Activated naive CD4-positive, alpha-beta T cell (primary cell): ENCODE data around the gene IKZF5.
A peak's percentile ranks its signal among the peaks of the same experiment; 100 is the strongest.

Source experiments
- DNase-seq, 4 experiments: peaks; one replicate each; lab custom pipeline; 2025; lab: John Stamatoyannopoulos, UW

IKZF5 gene, protein sequence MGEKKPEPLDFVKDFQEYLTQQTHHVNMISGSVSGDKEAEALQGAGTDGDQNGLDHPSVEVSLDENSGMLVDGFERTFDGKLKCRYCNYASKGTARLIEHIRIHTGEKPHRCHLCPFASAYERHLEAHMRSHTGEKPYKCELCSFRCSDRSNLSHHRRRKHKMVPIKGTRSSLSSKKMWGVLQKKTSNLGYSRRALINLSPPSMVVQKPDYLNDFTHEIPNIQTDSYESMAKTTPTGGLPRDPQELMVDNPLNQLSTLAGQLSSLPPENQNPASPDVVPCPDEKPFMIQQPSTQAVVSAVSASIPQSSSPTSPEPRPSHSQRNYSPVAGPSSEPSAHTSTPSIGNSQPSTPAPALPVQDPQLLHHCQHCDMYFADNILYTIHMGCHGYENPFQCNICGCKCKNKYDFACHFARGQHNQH

DNA sequence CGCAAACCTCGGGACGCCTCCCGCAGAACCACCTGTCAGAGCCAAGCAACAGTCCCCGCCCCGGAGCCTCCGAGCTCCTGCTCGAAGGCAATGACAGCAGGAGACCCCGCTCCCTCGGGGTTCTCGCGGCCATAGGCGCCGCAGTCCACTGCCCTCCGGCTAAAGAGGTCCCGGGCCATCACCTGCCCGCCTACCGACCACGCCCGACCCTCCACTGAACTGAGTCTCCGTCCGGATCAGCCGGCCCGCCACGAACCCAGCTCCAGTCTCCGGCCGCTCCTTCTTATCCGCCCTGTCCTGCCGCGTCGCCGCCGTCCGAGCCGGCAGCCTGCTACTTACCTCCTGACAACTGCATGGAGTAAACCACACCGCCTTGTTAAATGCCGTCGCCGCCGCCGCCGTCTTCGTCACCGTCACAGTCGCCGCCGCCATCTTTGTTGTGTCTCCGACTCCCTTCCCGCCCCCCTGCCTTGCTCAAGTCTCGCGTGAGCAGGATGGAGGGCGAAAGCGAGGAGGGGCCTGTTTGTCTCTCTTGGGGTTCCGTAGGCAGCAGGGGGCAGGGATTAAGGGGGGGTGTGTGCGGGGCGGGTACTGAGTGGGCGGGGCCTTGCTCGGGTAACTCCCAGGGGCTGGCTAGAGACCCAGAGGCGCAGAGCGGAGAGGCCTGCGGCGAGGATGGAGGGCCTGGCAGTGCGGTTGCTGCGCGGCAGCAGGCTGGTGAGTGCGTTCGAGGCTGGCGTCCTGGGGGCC, at the start of gene IKZF5, which contains the start of gene ACADSB:
Gene IKZF5 (minus strand): TSS at position 441 of the 750 bp plus-strand sequence. CDS start 10,170 bp downstream, outside the sequence.
Gene ACADSB (plus strand): TSS at position 652 of the 750 bp plus-strand sequence. CDS start 24 bp downstream, at position 676.
- peak; percentile 85 to 94 (median 90) for DNase-seq

DNA sequence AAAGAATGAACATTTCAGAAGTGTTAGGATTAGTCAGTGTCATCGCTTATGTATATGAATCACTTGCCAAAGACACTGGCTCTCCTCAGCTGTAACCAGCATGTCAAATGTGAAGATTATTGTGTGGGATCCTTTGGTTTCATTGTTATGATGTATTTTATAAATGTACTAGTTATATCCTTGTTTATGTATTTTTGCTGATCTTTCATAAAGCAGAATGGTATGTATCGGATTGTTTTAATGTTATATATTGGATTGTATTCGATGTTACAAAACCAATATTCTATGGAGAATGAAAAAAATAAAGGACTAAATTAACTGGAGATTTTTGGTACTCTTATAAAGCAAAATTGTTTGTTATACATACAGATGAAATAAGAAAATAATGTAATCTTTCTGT, 49.4 kb upstream of the IKZF5 start:
- no peak for DNase-seq

DNA sequence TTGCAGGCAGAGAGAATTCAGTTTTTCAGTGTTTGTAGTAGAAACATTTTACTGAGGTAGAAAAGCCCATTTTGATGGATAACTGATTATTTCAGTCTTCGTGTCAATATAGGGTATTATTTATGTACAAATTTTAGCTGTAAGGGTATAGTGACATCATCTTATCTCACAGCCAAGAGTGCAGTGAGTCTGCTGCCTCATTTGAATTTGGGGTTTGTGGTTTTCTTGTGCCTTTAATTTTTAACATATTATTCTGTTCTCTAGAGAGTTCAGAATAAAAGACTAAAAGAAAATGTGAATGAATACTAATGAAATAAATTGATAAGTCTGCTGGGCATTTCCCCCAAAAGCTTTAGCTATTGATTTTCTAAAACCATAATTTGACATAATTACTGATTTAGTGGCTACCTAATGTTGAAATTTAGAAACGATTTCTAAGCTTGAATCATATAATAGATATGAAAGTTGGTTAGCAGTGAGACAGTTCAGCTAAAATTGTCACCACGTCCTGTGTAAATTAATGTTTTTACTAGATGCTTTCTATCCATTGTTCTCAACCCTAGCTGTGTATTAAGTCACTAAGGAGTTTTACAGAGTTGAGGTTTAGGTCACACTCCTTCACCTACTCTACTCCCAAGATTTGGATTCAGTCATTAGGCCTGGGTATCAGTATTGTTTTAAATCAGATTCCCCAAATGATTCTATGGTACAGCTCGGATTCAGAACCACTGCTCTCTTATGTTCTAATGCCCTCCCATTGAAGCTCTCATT, 37.6 kb upstream of the IKZF5 start:
- DNase-seq: no peak

DNA sequence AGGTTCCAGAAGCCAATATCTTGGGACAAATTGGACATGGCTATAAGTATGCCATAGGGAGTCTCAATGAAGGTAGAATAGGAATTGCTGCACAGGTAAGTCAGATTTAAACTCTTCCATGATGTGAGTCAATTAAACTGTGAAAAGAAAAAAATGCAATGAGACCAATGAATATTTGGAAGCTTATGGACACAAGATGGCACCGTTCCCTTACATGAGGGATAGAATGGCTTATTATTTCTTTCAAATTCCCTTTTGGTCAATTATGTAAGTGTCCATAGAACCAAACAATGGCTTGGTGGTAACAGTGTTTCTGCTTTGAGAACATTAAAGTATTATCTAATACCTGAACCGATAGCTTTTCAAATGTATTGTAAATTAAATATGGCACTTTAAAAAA, 35.8 kb upstream of the IKZF5 start:
- DNase-seq: no peak

DNA sequence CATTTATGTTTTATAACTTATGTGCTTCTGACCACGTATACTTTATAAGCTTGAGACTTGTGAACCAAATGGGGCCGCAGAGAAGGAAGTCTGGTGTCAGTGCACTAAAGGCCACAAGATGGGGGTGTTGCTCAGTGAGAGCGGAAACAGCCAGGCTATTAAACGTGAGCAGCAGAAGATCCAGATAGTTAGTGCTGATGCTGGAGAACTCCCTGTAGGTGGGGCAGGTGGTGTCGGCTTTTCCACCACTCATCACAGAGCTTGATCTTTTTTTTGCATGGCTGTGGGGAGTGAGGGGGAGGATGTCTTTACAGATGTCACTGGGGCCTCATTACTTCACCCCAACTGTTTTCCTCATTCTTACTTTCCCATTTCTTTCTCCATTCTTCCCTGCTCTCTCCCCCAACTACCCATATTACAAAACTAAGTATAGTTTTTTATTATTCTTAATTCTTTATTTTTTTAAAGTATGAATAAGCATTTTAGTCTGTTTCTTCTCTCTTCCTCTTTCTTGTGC, 34.9 kb upstream of the IKZF5 start:
- peak in 2 of 4 experiments; percentile 1 to 19 for DNase-seq

DNA sequence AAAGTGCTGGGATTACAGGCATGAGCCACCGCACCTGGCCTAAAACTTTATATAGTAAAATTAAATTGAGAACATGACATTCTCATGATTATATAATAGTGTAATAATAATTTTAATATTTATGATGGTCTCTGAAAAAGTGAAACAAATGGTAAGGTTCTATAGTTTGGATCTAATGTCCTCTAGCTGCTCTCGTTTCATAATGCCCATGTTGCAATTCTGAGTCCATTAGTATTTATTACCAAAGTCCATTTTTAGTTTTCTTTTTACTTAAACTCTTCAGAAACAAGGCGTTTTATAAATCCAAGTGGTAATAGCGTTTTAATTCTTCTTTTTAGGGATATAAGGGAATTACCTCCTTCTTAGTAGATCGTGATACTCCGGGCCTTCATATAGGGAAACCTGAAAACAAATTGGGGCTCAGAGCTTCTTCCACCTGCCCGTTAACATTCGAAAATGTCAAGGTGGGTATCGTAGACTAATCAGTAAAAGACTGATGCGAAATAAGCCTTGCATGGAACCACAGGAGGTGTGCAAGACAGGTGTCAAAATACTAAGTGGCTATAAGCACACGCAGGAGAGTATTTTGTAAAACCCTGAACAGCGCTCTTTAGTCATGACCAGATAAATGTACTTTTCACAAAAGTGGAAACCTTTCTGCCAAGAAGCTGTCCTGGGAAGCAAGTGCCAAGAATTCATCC, 34.3 kb upstream of the IKZF5 start:
- DNase-seq: no peak

DNA sequence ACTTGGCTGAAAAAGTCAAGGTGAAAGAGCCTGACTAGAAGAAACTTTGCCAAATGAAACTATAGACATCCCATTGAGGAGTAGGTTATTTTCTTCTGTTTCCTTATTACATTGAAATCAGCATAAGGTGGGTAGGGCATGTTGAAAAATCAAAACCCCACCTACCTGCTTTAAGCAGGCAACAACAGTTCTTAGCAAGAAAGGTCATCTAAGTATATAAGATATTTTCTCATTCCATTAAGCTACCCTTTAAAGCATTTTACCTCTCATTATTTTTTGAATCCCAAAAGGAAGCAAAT, 31.0 kb upstream of the IKZF5 start:
- no peak for DNase-seq

DNA sequence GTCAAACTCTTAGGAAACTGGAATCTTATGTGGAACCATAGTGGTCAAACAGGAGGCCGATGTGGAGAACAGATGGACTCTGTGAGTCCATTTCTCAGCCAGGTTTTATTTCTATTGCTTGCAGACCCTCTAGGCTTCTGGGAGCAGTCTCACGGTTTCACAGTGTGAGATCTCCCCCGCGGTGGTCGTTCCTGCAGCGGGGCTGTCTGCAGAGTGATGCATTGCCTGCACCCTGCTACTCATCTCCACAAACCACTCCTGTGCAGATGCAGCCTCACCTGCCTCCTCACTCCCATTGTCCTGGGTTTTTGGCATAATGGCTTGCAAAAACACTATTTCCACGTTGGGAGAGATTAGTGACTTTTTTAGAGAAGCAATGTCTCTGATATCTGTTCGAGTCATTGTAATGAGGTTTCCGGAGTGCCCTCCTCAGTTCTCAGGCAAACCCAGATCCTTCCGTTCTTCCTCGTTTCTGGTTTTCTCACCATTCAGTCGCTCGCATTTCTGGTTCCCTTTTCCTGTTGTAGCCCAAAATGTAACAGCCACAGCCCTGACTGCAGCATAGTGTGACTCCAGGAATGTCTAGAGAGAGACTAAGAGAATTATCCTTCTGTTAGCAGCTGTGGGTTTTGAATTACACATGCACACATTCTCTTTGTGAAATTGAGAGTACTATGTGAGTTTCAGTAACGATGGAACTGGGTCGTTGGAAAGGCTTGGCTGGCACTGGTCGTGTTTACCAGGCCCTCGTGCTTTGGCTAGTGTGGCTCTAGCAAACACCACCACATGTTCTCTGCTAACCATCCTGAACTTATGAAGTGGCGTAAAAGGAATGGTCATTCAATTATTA, 30.4 kb upstream of the IKZF5 start:
- DNase-seq: no peak

DNA sequence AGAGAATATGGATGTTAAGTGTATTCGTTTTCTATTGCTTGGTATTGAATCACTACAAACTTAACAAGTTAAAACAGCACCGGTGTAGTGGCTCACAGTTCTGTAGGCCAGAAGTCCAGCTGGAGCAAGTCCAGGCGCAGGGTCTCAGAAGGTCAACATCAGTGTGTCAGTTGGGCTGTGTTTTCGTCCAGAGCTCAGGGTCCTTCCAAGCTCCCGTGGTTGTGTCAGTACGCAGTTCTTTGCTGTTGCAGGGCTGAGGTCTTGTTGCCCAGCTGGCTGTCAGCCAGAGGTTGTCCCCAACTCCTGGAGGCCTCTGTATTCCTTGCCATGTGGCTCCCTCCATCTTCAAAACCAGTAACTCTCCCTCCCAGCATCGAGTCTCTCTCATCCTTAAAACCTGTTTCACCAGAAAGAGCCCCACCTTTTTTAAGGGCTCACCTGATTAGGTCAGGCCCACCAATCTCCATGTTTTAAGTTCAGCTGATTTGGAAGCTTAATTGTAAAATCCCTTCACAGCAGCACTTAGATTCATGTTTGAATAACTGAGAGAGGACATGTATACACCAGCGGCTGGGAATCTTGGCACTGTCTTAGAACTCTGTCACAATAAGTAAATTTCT, 27.0 kb upstream of the IKZF5 start:
- no peak for DNase-seq

DNA sequence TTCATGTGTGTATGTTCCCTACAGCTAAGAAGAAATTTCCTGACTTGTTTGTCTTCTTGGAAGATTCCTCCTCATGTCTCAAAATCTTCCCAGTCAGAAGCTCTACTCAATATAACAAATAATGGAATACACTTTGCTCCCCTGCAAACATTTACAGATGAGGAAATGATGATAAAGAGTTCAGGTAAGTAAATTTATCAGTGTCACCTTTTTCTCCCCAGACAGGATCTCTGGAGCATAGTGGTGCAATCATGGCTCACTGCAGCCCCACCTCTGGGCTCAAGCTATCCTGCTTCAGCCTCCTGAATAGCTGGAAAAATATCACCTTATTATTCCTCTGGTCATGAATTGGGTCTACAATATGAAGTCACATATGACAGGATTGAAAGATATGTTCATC, 25.7 kb upstream of the IKZF5 start:
- DNase-seq: no peak

DNA sequence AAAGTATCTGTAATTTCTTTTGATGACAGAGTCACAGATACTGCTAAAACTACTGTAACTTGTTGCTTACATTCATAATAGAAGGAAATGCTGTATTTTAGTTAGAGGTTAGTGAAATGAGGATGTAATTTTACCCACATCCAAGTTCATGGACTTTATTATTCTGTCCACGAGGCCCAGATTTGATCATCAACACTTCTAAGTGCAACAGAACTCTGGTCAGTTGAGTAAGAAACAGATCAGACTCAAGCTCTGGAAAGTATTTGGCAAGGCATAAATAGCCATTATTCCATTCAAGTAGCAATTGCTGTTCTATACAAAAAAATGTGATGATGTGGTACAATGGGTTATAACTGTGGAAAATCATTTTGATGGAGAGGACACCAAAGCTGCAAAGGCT, 22.5 kb upstream of the IKZF5 start:
- no peak for DNase-seq

DNA sequence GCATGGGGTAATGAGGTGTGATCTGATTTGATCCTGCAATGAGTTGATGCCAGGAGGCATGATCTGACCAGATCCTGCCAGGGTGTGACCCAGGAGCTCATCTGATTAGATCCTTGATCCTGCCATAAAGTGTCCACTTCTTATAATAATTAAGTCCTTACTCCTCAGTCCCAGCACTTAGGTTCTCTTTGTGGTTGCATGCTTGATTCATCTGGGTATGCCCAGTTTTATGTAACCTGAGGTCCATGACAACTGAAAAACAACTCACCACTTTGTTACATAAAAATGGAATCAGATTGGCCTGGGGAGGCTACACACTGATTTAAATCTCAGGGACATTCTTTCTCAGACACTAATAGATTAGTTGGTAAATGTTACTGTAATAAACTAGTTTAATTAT, 19.3 kb upstream of the IKZF5 start:
- DNase-seq: no peak

DNA sequence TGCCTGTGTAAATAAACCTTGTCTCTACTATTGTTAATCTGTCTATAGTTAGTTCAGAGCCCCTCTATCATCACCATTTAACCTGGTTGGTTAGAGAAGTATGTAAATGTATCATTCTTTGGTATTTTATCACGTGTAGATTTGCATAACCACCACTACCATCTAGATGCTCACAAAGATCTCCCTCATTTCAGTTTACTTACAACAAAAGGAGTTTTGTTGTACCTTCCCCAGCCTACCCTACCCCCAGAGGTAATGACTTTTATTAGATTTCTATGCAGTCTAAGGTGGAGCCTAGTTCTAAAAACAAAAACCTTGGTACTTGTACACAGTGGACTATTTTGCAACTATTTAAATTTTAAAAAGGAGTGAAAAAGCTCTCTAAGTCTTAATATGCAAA, 17.7 kb upstream of the IKZF5 start:
- no peak for DNase-seq

DNA sequence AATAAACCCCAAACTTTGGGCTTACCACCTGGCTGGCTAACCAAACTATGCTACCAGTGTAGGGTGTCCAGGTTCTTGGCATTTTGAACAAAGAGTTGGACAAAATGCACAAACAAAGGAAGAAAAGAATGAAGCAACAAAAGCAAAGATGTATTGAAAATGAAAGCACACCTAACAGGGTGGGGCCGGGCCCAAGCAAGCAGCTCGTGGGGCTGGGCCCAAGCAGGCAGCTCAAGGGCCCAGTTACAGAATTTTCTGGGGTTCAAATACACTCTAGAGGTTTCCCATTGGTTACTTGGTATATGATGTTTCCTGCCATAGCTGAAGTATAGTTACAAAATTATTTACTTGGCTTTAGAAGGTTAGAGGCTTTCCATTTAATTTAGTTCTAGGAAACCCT, 15.9 kb upstream of the IKZF5 start:
- no peak for DNase-seq

DNA sequence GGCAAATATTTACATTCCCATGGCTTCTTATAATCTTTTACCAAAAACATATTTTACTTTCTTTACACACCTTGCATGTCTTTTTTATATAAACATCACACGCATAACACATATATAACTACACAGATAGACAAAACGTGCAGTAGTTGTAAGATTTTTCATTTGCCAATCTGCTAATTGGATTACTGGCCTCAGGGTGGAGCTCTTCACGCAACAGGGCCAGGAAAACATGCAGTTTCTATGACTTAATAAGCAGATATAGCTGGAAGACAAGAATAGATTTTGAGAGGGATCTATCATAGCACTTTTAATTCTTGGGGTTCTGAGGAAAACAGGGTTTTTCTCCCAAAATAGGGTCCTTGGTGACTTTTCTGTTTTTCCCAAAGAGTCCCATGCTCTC, 12.9 kb upstream of the IKZF5 start:
- DNase-seq: no peak

DNA sequence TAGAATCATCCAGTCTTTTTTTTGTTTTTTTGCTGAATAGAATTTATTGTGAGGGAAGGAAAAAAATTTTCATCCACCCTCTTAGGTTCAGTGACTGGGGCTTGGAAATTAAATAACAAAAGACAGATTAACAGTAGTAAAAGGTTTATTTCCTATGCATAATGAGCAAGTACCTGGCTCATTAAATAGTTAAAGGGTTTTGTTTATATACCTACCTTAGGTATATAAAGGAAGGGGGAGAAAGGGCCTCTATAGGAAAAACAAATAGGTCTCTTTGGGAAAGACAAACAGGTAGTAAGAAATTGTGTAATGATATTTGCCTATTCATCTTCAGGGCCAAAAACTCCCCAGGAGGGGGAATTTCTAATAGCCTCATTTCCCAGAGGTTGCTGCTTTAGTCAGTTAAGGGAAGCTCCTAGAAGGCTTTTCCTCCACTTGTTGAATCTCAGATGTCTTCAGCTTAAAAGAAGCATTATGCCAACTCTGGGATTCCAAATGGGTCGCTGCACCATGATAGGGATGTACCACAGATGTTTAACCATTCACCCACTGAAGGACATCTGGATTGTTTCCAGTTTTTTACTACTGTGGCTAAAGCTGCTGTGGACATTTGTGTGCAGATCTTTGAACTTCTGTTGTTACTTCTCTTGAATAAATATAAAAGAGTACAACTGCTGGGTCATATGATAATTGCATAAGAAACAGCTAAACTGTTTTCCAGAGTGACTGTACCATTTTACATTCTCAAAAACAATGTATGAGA, 11.5 kb upstream of the IKZF5 start:
- no peak for DNase-seq

DNA sequence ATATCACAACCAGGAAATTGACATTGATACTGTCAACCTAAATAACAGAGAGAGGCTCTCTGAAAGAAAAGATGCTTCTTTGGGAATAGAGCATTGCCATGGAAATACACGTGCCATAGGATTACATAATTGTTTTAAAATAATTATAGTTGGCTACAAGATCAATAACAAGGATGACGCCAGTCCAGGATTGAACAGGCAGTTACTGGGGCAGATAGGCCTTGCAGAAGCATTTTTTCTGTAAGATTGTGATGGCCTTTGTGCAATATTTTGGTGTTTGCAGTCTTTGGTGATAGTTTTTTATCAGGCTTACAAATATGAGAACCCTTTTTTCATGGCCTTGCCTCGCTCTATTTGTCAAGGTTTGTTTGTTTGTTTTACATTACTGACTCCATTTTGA, 10.7 kb upstream of the IKZF5 start:
- no peak for DNase-seq

DNA sequence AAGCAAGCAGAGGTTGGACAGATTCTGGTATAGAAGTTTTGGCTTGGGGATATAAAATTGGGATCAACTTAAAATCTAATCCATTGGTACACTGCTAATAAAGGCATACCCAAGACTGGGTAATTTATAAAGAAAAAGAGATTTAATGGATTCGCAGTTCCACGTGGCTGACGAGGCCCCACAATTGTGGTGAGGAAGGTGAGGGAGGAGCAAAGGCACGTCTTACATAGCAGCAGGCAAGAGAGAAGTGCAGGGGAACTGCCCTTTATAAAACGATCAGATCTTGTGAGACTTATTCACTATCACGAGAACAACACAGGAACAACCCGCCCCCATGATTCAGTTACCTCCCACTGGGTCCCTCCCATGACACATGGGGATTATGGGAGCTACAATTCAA, 9.9 kb upstream of the IKZF5 start:
- DNase-seq: no peak

DNA sequence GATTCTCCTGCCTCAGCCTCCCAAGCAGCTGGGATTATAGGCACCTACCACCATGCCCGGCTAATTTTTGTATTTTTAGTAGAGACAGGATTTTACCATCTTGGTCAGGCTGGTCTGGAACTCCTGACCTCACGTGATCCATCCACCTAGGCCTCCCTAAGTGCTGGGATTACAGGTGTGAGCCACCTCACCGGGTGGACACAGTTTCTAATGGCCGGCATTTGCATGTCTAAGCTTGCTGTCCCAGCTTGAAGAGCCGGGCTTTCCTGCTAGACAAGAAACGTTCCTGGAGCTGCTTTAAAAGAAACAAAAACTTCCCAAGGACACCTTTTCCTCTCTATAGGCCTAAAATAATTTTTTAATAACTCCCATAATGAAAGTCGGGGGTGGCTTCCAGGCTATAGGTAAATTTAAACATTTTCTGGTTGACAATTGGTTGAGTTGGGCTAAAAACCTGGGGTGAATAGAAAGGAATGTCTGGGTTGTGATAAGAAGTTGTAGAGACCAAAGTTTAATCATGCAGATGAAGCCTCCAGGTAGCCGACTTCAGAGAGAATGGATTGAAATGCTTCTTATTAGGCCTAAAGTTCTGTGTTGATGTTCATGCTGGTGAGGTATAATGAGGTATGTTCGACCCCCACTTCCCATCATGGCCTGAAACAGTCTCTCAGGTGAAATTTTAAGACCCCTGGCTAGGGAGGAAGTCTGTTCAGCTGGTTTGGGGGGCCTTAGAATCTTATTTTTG, 9.0 kb upstream of the IKZF5 start:
- no peak for DNase-seq
